Glomerular visceral epithelial cell (primary cell): ENCODE measurements around the gene AHSA1.

ENCODE experiments used
- DNase-seq: peaks from one replicate; pipeline ENCODE4 v3.0.0-alpha.2; 2016; ENCODE audit errors: extremely low spot score

The AHSA1 gene

DNA sequence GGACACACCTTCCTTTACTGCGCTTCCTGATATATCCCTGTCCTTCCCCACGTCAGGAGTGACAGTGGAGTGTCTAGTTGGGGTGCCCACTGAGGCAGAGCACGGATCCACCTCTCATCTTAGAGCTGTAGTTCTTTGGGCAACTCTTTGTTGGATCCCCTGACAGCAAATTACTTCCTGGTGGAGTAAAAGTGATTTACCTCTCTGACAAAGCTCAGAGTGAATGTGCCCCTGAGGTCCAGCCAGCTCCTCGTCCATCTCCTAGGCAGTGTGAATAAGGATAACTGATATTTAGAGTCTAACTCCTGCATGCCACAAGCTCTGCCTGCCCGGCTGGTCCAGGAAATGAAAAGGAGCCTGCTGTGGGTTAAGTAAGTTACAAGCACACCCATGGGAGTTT, 16.0 kb downstream of the AHSA1 start:
- no peak for DNase-seq

DNA sequence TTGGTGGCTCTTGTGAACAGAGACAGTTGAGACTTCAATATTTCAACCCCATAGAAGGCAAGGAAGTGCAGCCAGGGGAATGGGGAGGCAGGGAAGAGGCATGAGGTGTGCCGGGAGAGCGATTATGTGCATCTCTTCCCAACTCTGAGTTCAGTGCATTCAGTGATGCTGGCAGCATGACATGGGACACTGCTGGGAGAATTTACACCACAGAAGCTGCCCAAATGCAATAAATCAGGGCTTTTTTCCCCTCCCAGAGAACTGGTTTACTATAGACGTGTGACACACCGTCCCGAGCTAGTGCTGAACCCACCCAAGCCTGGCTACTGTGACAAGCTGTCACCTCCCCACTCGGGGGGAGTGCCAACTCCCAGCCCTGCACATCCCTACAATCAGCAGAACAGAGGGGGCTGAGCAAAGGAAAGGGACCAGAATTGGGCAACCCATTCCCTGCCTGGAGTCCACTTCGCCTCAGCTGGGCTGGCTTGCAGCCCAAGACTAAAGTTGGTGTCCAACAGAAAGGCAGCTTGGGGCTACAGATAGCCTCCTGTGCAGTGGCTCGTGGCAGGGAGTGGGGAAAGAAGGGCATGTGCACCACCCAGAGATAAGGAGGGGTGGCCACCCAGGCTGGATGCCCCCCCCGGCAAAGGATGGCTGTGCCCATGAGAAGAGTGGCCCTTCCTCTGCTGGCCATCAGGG, 16.7 kb downstream of the AHSA1 start:
- DNase-seq: no peak

DNA sequence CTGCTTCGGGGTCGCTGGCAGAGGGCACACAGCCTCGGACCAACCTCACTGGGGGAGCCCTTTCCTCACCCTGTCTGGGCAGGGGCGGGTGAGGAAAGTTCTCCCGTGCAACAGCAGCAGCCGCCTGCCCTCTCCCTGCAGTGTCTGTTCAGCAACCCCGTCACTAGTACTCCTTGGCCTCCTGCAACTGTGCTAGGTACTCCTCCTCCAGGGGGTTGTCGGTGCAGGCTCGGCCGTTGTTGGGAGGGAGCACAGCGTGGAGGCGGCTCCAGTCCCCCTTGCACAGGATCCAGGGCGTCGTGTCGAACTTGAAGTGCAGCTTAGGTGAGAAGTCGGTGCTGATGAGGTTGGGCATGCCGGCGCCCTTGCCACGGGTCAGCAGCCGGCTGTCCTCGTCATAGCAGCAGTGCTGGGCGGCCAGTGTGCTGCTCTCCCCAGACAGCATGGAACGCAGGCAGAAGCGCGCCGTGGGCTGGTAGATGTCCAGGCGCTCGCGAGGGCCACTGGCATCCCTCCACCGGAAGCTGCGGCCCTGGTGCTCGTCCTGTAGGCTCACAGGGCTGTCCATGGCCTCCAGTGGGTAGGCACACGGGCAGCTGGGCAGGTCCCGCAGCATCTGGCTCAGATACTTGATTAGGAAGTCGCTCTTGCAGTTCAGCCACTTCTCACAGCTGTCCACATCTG, 17.7 kb downstream of the AHSA1 start:
- no peak for DNase-seq

DNA sequence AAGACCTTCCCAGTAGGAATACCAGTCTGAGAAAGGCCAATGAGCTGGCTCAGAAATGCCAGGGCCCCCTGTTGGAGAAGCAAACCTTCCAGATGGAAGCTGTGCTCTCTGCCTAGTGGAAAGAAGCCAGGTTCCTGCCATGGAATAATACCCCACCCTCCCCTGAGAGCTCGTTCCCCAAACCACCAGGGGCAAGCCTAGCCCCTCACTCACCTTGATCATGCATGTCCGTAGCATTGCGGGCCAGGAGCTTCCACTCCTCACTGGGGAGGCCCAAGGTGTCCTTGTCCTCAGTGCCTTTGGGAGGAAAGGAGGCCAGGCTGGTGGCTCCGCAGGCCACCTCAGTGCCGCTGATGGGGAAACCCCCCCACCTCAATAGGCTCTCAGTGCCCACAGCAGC, 20.1 kb downstream of the AHSA1 start:
- no peak for DNase-seq

DNA sequence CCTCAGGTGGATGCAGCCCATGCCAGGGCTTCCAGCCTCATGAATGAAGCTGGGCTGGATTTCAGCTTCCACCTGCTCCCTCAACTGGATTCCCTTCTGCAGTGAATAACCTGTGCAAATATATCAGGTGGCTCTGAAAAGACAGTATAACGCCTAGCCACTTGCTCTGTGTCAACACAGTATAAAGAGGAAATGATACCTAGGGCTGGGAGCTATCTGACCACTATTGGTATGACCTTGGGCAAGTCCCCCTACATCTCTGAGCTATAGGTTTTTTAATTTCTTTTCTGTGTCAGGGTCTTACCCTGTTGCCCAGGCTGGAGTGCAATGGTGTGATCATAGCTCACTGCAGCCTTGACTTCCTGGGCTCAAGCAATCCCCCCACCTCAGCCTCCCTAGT, 20.9 kb downstream of the AHSA1 start:
- DNase-seq: no peak

DNA sequence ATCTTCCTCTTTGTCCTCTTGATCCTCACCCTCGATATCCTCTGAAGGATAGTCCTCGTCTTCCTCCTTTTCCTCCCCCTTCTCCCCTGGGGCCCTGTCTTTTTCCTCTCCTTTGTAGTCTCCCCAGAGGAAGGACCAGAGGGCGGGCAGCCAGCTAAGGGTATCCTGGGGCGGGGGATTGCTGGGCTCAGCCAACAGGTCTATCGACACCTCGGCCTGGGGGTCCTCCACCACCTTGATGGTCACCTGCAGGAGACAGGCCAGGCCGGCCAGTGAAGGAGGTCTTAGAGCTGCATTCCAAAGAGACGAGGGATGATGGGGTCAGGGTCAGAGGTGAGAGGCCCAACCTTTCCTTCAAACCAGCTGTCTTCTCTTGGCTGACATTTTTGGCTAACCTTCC, 24.5 kb downstream of the AHSA1 start:
- no peak for DNase-seq

DNA sequence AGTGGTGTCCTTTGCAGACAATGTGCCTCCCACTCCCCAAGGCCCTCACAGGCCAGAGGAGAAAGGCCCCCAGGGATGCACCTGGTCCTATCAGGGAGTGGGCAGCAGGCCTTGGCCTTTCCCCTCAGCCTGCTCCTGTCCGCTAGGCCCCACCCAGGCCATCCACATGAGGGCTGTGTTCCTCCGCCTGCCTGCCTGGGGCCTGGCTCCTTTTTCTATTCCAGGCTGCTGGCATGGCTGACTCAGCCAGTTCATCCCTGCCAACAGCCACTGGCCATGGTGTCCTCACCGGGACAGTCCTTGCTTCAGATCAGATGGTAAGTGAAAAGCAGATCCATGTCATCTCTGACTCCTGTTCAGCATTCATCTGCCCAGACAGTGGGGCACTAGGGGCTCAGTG, 27.4 kb downstream of the AHSA1 start:
- DNase-seq: peak; percentile 27

DNA sequence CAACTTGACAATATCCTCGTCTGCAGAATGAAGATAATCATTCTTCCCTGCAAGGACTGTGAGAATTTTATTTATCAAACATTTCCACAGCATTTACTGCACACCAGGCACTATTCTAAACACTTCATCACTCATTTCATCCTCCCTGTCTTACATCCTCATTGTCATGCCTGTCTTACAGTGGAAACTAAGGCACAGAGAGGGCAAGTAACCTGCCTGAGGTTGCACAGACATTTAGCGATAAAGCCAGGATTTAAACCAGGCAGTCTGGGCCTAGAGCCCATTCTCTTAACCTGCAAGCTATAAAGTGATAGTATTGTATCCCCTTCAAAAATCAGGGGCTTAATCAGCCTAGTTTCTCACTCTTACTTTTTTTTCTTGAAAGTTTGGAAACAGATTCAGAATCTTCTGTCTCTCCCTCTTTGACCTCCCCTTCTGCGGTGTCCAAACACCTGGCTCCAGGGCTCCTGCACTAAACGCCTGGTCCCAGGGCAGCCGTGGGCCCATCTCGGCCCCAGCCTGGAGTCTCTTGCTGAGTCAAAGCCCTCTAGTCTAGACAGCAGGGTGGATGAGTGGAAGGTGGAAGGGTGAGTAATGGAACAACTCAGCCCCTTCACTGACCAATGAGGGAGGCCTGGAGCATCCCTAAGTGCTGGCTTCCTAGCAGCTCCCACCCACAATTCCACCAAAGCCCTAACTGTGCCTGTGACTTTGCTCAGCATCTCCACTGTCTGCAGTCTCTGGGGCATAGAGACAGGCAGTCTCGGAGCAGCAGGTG, 28.2 kb downstream of the AHSA1 start:
- peak; percentile 67 for DNase-seq

DNA sequence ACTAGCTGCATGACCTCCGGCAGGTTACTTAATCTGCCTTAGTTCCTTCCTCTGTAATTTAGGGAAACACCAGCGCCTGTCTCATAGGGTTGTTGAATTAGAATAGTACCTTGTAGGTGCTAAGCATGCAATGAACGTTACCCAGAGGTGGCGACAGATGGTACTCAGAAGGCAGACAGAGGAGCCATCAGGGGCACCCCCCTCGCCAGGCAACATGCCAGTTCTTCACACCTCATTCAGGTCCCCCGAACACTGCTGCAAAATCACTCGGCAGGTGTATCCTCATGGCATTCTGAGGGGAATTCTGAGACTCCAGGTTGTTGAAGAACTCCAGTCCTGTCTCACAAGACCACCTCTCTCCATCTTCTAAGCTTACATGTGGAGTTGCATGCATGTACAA, 30.7 kb downstream of the AHSA1 start:
- DNase-seq: no peak

DNA sequence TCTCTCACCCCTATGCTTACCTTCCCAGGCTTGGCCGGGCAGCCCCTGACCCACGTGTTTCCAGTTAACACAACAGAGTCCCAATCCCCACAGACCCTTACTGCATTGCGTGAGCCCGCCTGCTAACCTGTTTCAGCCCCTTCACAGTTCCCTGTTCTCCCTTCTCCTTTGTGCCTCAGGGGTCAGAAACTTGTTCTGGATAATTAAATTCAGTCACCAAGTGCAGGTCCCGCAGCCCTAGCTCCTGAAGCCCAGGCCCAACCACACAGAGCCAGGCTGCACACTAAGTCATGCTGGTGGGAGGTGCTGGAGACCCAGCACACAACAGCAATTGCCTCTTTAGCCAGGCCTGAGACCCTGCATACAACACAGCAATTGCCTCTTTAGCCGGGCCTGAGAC, 31.1 kb downstream of the AHSA1 start:
- no peak for DNase-seq

DNA sequence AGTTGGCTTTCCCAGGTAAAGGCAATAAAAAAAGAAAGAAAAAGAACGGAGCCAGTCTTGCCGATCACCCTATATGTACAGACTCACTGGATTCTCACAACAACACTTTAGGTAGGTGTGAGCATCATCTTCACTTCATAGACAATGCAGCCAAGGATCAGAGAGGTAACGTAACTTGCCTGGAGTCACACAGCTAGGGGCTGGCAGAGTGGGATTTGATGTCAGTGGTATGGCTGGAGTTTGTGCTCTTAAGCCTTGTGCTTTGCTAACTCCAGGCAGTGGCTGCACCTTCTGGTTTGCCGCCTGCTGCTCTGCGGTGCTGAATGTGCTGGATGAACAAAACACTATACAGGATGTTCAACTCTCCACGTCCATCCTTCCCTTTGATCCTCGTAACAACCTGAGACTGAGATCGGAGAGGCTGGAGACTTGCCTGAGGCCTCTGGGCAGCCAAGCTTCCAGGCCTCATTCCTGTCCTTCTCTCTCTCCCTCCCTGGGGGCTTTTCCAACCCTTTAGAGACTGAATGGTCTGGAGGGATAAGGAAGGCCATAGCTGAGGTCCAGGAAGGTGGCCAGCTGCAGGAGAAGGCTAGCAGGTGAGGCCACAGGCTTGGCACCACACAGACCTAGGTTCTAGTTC, 32.6 kb downstream of the AHSA1 start:
- no peak for DNase-seq

DNA sequence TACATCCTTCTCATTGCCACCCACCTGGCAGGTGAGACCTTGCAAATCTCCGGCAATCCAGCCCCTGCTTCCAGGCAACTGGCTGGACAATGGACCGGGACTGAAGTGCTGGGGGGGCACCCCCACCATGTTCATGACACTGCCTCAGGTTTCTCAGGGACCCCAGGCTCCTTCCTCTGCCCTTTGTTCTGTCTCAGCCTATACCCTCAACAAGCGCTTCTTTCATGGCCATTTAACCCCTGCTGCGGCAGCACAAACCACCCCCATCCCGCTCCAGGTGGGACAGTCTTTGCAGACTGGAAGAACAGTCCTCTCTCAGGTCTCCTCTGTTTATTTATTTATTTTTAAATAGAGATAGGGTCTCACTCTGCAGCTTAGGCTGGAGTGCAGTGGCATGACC, 33.2 kb downstream of the AHSA1 start:
- no peak for DNase-seq

DNA sequence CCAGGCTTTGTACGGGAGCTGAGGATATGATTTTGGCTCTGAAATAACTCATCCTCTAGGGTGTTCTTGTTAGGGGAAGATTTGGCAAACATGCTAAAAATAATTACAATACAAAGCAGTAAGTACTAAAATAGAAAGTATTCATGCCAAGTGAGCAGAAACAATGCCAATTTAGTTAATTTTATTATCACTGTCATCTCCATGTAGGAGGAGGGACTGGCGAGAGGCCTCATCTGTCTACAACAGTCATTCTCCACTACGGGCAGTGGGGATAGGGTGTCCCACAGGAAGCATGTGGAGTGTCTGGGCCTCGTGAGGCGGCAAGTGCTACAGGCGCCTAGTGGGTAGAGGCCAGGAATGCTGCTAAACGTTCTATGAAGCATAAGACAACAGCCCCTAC, 37.4 kb downstream of the AHSA1 start:
- DNase-seq: no peak

DNA sequence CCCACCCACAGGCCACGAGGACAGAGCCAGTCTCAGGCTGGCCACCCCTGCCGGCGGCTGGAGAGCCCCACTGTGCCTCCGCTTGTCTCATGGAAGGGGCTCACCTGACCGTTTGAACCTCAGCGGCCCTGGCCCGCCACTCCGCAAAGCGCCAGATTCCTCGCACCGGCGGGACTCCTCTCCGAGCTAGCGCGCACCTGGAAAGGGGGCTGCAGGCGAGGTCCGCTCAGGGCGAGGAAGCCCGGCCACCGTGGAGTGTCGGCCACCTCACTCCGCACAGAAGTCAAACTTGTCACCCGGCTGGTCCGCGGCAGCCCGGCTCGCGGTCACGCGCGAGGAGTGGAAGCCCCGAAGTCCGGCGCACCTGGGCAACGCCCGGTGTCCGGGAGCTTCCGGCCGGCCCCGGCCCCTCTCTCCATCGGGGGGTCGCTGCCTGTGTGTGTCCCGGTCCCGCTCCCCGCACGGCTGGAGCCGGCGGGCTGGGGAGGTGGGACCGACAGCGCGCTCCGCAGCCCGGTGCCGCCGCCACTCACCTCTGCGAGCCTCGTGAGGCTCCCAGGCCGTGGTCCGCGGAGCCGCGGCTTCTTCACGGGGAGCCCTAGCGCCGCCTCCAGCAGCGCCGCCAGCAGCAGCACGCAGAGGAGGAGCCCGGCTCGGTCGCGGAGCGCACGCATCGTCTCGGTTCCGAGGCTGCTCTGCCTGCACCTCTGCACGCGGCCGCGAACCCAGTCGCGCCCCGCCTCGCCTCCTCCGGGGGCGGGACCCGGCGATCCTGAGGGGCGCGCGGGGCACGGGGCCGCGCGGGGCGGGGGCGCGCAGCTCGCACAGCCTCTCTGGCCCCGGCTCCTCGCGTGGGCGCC, 40.5 kb downstream of the AHSA1 start, which contains the start of gene ISM2:
ISM2 (minus strand) TSS at position 697 of the 860 bp plus-strand sequence; CDS start at position 674, 23 bp downstream.
- peak; percentile 60 for DNase-seq

DNA sequence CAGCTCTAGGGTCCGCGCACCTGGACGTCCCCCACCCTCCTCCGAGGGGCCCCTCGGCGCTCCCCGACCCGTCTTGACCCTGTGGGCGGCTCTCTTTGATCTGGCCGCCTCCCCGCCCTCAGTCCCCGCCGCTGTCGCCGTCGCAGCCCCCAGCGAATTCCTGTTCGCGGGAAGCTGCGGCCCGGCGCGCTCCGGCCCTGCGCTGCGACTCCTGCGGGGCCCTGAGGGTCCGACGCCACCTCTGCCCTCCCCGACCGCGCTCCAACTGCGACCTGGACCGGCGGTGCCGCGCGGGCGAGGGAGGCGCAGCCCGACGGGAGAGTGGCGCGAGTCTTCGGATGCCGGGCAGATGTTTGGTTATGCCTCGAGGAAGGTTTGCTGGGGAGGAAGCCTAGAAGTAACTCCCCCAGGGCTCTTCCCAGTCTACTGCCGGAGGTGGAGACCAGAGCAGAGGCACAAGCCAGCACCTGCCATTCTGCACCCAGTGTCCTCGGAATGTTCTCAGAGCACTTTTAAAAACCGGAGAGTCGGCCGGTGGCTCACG, 41.2 kb downstream of the AHSA1 start:
- DNase-seq: no peak

DNA sequence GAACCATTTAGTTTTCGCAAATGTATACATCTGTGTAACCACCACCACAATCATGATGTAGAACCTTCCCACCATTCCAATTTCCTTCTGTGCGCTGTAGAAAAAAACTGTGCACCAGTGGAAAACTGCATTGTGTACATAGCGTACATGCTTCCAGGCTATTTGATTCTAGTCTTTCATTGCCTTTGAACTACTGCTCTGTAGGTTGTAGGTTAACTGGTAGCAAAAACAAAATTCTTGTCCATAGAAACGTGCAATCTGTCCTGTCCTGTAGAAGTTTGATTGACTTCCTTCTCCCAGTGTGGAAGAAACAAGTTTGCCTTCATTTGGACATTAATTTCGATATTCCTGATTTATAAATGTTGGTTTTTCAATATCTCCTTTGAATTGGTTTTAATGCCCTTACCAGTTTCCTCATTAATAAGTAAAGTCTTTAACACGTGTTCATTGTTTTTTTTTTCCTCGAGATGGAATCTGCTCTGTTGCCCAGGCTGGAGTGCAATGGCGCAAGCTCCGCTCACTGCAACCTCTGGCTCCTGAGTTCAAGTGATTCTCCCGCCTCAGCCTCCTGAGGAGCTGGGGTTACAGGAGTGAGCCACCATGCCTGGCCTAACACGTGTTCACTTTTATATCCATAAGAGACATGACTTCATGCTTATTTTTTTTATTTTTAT, 44.4 kb downstream of the AHSA1 start:
- no peak for DNase-seq

DNA sequence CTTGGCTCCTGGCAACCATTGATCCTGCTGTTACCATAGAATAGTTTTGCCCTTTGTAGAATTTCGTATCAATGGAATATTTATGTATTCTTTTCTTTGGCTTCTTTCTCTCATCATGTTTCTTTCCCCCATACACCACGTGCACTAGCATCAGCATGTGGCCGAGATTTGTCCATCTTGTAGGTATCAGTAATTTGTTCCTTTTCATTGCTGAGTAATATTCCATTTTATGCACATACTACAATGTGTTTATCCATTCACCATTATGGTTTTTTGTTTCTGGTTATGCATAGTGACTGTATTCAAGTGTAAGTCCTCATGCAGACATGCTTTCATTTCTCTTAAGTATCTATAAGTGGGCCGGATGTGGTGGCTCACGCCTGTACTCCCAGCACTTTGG, 45.2 kb downstream of the AHSA1 start:
- DNase-seq: no peak

DNA sequence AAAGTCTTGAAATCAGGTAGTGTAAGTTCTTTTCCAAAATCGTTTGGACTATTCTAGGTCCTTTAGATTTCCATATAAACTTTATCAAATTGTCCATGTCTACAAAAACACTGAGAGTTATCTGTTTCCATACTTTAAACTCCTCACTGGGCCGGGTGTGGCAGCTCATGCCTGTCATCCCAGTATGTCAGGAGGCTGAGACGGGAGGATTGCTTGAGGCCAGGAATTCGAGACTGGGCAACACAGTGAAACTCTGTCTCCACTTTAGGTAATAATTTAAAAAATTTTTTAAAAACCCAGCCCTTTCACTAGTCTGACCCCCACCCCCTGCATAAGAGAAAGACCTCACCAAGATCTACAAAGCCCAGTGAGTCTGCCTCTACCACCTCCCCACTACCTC, 47.1 kb downstream of the AHSA1 start:
- no peak for DNase-seq

DNA sequence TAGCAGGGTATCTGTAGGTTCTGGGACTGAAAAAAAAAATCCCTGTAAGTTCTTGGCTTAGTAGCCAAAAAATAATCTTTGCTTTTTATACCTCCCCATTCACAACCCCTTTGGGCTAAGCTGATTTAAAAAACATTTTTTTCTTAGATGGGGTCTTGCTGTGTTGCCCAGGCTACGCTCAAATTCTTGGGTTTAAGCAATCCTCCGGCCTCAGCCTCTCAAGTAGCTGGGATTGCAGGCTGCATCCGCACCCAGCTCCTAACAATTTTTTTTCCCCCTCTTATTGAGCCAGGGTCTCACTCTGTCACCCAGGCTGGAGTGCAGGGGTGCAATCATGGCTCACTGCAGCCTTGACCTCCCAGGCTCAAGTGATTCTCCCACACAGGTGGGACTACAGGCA, 49.9 kb downstream of the AHSA1 start:
- no peak for DNase-seq

DNA sequence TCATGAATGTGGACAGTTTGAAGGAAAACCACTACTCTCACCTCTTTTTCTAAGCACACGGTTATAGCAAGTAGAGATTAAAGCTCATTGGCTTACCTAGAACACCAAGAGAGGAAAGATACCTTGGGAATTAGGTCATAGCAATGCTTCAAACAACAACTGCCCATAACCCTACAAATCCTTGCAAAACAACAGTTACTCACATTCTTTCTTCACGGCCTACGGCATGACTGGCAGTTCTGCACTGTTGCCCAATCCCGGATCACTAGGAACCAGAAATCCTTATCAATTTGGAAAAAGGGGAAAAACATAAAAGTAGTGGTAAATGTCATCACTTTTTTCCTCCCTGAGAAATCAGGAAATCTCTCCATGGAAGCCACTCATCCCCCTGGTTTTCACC, 50.4 kb downstream of the AHSA1 start:
- DNase-seq: peak; percentile 43

DNA sequence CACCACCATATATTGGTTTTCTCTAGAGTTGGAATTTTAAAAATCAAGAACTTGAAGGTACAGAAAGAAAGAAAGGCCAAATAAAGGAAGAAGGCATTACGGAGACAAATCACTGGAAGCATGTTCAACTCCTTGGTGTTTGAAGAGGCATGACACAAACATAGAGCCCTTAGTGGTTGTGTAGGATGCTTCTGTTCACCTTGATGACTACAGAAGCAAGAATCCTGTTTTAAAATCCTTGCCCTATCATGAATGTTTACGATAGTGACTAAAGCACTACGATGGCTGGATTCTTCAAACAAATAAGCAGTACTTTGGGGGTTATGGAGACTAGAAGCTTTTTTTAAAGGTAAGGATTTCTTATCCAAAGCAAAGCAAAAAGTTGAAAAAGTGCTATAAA, 51.0 kb downstream of the AHSA1 start:
- DNase-seq: no peak
